NB4 (cell line): ENCODE measurements around the gene TMEM229B.

Source experiments
- DNase-seq: peaks from one replicate; pipeline ENCODE4 v3.0.0; 2010; ENCODE audit warnings: low read depth
- H3K4me3 ChIP-seq: one replicate; pipeline ENCODE4 v1.5.1; 2011; ENCODE audit warnings: mild to moderate bottlenecking, low read depth, low read length, moderate library complexity
- MYC ChIP-seq: IDR thresholded peaks from 2 replicates; pipeline ENCODE4 v1.6.1; 2011; ENCODE audit warnings: low read depth, low read length
- POLR2A ChIP-seq: IDR thresholded peaks from 2 replicates; pipeline ENCODE4 v1.6.1; 2011; ENCODE audit warnings: mild to moderate bottlenecking; ENCODE audit not compliant: insufficient read length; ENCODE audit errors: extremely low read depth
- TF ChIP-seq, protein P1 (sequence below): IDR thresholded peaks from one replicate; pipeline ENCODE4 v1.5.1; 2012; ENCODE audit warnings: low read depth, low read length
- TF ChIP-seq, protein P2 (sequence below): IDR thresholded peaks from 2 replicates; pipeline ENCODE4 v1.6.1; 2011; ENCODE audit warnings: low read depth, low read length

The TMEM229B gene

DNA sequence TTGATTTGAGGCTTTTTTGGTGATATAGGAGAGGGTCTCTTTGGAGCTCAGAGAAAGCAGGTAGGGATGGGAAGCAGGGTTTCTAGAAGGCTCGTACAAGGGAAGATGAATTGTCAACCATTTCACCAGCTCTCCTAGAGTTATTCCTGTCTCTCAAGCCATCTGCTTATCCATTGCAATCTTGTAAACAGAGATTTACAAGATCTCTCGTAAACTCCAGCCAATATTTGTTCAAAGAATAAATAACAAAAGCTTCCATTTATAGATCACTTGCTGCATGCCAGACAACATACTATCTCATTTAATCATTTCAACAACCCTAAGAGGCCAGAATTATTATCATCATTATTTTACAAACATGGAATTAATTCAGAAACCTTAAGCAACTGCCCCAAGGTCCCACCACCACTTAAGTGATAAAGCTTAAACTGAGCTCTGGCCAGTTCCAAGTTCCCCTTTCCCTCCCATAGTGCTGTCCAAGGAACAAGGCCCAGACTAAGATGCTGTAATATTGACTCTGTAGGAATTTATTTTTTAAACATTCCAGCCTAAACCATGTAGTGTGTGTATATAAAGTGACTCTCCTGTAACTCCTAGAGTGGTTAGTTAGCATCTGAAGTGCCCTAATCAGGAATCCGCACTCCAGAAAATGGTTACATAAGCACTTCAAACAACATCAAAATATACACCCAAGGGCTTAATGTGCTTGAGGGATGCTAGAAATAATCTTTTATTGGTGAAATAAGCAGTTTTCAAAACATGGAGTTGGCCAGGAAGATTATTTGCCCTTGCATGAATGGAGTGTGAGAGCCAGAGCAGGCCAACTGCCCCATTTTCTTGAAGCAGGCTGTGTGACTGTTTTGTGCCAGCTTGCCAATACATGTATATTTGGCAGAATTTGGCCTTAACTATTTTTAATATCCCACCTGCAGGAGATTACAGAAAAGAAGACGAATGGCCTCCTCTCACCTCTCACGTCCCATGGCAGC, 41.7 kb upstream of the TMEM229B start:
- TF ChIP-seq, protein P1, sequence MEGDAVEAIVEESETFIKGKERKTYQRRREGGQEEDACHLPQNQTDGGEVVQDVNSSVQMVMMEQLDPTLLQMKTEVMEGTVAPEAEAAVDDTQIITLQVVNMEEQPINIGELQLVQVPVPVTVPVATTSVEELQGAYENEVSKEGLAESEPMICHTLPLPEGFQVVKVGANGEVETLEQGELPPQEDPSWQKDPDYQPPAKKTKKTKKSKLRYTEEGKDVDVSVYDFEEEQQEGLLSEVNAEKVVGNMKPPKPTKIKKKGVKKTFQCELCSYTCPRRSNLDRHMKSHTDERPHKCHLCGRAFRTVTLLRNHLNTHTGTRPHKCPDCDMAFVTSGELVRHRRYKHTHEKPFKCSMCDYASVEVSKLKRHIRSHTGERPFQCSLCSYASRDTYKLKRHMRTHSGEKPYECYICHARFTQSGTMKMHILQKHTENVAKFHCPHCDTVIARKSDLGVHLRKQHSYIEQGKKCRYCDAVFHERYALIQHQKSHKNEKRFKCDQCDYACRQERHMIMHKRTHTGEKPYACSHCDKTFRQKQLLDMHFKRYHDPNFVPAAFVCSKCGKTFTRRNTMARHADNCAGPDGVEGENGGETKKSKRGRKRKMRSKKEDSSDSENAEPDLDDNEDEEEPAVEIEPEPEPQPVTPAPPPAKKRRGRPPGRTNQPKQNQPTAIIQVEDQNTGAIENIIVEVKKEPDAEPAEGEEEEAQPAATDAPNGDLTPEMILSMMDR, result no peak
- TF ChIP-seq MYC (no peak), POLR2A (no peak)
- TF ChIP-seq, protein P2, sequence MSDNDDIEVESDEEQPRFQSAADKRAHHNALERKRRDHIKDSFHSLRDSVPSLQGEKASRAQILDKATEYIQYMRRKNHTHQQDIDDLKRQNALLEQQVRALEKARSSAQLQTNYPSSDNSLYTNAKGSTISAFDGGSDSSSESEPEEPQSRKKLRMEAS, result no peak
- no peak overlapping the region for H3K4me3 ChIP-seq
- no peak for DNase-seq

DNA sequence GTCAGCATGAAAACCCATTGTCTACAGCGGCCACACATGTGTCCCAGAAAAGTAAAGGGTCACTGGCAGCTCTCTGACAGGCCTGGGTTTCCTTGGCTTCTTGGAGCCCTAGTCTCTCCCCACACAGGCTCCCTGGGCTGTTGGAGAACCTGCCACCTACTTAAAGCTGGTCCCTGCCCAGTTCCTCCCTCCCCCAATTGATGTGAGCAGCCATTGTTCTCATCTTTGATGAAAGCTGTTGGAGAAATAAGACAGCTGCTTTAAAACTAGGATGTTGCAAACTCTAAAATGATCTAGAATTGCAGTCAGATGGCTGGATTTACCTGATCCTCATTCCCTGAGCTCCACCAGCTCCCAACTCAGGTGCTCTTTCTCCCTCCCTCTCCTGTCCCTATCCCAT, 39.8 kb upstream of the TMEM229B start:
- H3K4me3 ChIP-seq, result no peak overlapping the region
- DNase-seq, result no peak
- TF ChIP-seq, protein P2, result no peak
- TF ChIP-seq MYC (no peak), POLR2A (no peak)
- TF ChIP-seq, protein P1, result no peak

DNA sequence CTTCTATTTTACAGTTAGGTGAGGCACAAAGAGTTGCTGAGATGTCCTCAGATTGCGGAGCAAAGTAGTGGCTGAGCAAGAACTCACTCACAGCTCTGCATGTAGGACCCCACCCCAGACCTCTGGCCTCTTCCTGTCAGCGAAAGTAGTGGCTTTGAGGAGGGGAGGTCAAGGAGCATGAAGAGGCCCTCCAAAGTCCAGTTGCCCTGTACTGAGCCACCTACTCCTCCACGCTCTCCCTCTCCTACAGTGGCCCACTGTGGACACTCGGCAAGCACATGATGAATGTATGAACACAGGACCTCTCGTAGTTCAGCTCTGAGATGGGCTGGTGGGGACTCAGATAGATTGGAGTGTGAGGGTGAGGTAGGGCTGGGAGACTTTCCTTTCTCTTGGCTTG, 39.2 kb upstream of the TMEM229B start:
- TF ChIP-seq, protein P2, result no peak
- TF ChIP-seq MYC, result no peak
- no peak for TF ChIP-seq POLR2A
- TF ChIP-seq, protein P1, result no peak
- no peak overlapping the region for H3K4me3 ChIP-seq
- DNase-seq, result no peak

DNA sequence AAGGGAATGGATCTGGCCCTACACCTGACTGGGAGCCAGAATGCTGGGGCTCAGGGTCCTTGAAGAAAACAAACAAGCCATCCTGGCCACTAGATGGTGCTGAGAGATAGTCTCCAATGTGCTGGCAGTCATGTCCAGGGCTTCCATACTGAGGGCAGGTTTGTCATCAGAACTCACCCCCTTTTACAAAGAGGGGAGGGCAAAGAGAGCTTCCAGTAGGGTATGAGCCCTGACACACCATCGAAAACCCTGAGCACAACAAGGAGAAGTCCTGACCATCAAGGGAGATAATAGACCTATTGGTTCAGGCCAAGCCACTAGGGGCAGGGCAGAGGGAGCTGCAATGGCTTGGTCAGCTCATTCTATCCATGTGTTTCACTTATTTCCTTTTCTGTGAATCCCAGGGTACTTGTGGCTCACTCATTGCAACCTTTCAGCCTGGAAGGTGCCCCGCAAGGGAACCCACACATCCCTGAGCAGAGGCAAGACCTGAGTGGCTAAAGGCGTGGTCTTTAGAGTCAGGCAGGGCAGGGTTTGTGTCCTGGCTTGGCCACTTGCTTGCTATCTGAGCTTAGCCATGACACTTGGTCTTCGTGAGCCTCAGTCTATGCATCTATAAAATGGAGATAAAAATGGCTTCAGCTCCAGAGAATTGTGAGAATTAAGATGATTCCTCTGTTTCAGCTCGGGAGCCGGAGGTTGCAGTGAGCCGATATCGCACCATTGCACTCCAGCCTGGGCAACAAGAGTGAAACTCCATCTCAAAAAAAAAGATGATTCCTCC, 38.3 kb upstream of the TMEM229B start:
- no peak for TF ChIP-seq MYC
- TF ChIP-seq, protein P2, result peak; percentile 14; the same call in 1 of the 2 replicates
- TF ChIP-seq, protein P1, result peak; percentile 60
- peak; percentile 70 for DNase-seq
- no peak overlapping the region for H3K4me3 ChIP-seq

DNA sequence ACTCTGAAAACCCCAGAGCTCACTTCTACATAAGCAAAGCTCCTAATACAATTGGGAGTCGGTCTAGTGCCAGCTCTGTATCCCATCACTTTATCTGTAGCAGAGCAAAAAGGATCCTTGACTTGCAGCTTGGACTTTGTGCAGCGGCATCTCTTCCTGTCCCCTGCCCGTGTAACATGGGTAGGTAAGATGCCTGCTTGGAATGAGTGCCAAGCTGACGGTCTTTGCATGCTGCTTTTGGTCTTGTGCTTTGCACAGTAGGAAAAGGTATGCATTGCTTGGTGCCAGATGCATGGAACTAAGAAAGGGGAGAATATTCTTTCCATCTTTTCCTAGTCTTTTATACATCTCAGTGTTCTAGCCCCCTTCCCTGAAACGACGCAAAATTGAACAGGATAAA, 37.7 kb upstream of the TMEM229B start:
- DNase-seq, result no peak
- TF ChIP-seq, protein P1, result no peak
- no peak for TF ChIP-seq MYC
- TF ChIP-seq, protein P2, result no peak
- TF ChIP-seq POLR2A, result no peak

More for the DNA sequence above, 37.7 kb upstream of the TMEM229B start:
- H3K4me3 ChIP-seq, result no peak overlapping the region
